Measurements from ENCODE around the gene SHCBP1L.

DNA sequence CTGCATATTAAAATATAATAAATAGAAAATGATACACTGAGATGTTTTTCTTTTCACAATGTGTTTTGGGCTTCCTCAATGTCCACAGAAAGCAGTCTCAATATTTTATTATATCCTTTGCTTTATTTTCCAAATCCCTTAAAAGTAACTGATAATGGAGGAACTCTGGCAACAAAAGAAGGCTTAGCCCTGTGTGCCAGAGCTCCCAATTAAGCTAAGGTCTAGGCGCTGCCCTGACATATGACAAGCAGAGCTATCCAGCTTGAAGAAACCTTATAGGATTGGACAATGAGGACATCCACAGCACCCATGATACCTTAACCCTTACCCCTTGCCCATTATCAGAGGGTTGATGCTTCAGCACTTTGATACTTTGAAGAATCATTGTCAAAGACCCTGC lies 12.9 kb upstream of the SHCBP1L start:
- TF ChIP-seq, protein P1, sequence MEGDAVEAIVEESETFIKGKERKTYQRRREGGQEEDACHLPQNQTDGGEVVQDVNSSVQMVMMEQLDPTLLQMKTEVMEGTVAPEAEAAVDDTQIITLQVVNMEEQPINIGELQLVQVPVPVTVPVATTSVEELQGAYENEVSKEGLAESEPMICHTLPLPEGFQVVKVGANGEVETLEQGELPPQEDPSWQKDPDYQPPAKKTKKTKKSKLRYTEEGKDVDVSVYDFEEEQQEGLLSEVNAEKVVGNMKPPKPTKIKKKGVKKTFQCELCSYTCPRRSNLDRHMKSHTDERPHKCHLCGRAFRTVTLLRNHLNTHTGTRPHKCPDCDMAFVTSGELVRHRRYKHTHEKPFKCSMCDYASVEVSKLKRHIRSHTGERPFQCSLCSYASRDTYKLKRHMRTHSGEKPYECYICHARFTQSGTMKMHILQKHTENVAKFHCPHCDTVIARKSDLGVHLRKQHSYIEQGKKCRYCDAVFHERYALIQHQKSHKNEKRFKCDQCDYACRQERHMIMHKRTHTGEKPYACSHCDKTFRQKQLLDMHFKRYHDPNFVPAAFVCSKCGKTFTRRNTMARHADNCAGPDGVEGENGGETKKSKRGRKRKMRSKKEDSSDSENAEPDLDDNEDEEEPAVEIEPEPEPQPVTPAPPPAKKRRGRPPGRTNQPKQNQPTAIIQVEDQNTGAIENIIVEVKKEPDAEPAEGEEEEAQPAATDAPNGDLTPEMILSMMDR (IDR thresholded peaks at IDR 0.05) = no peak
- TF ChIP-seq POLR2A (IDR thresholded peaks at IDR 0.05) = no peak

All from heart left ventricle (tissue), 13 donors.